Measurements from ENCODE around the gene LMNA. TPM values are rescaled to one million over a fixed set of nuclear protein-coding genes. Genes with fewer than 3 reads are reported as not detected.
A peak's percentile ranks its signal among the peaks of the same experiment; 100 is the strongest.

The LMNA gene
- total RNA-seq, 1 experiment from 2014 or later: 51.0 TPM

GRCh38 chr1:156081917-156082308 lies 32.6 kb upstream of the LMNA start:
- H2BK120ac ChIP-seq (ENCODE audit: low read depth, low read length, poor library complexity, severe bottlenecking): no peak overlapping the region
- no peak overlapping the region for H2BK20ac ChIP-seq (ENCODE audit: low read depth, low read length, poor library complexity, severe bottlenecking)
- H3K9me3 ChIP-seq (ENCODE audit: control insufficient read depth, low read depth, low read length): no peaks in the 10 kb centered on the region
- H3K79me2 ChIP-seq (ENCODE audit: insufficient read depth, low read length): peaks cover 23% of the 10 kb centered on the region; the same call in 1 of the 2 replicates
- no peak overlapping the region for H4K8ac ChIP-seq (replicated peaks; ENCODE audit: insufficient read length, low read depth, low read length)
- Mint-ChIP-seq H3K27ac (peak overlapping the region; percentile 81 to 96 (median 94); a peak in 6 of 7 replicates), H3K4me1 (peaks cover 60 to 70% of the 10 kb centered on the region in 2 experiments), H3K9me3 (no peaks in the 10 kb centered on the region; a peak in 1 of 5 replicates), H3K27me3 (ENCODE audit: low read depth) (no peaks in the 10 kb centered on the region), H3K36me3 (ENCODE audit: insufficient read depth in 1 of 3, low read depth in 3 of 3) (peaks cover 17 to 38% (median 29%) of the 10 kb centered on the region in 3 experiments; a peak in 6 of 7 replicates), H3K4me3 (peak overlapping the region; percentile 88 to 95)
- TF ChIP-seq CTCF (conservative IDR thresholded peaks at IDR 0.05): no peak
- H2AK5ac ChIP-seq (ENCODE audit: insufficient read length, low read length): no peak overlapping the region
- peak; percentile 65 for DNase-seq
- H3K27ac ChIP-seq (ENCODE audit: insufficient read length, low read depth, low read length): no peak overlapping the region
- no peak overlapping the region for H3T11ph ChIP-seq (ENCODE audit: low read length)
- H3K9ac ChIP-seq (ENCODE audit: extremely low read depth, insufficient read length, low read length): peak overlapping the region; percentile 79
- H2BK15ac ChIP-seq (ENCODE audit: low read depth, low read length): no peak overlapping the region
- no peak overlapping the region for H2BK5ac ChIP-seq (ENCODE audit: insufficient read length, low read length)
- no peak overlapping the region for H2BK12ac ChIP-seq (ENCODE audit: insufficient read length, low read depth, low read length)
- peak overlapping the region; percentile 61 for H3K4me2 ChIP-seq (ENCODE audit: insufficient read depth, insufficient read length, low read length)
- H4K20me1 ChIP-seq (ENCODE audit: control insufficient read depth, insufficient read depth, insufficient read length): no peaks in the 10 kb centered on the region
- H3K4ac ChIP-seq (ENCODE audit: low read depth, low read length): no peak overlapping the region; the same call in 1 of the 2 replicates
- no peak overlapping the region for H4K91ac ChIP-seq (ENCODE audit: insufficient read length, low read depth, low read length)
- H3K23ac ChIP-seq (ENCODE audit: insufficient read length, low read depth, low read length): no peak overlapping the region
- peaks cover 18% of the 10 kb centered on the region for H3K23me2 ChIP-seq (ENCODE audit: insufficient read length, low read depth, low read length, poor library complexity, severe bottlenecking)
- H3K79me1 ChIP-seq (ENCODE audit: insufficient read depth, low read depth, low read length, poor library complexity, severe bottlenecking): no peaks in the 10 kb centered on the region
- peaks cover 16% of the 10 kb centered on the region for H3K4me1 ChIP-seq (ENCODE audit: insufficient read depth, low read length)
- peak overlapping the region; percentile 37 for H3K18ac ChIP-seq (ENCODE audit: insufficient read length, low read depth, low read length)
- WGBS (ENCODE audit: extremely low coverage, insufficient read length, low lambda C conversion rate): no CpG with 5 or more reads among the region's 10 CpGs
- H3K14ac ChIP-seq (ENCODE audit: insufficient read depth, low read length): peak overlapping the region; percentile 34; the same call in 1 of the 2 replicates
- no peak overlapping the region for H4K5ac ChIP-seq (ENCODE audit: insufficient read length, low read depth, low read length)
- H3K56ac ChIP-seq (ENCODE audit: insufficient read length, low read depth, low read length): no peak overlapping the region
- H3K27me3 ChIP-seq (ENCODE audit: insufficient read depth, low read length): no peaks in the 10 kb centered on the region
- no peak overlapping the region for H2AFZ ChIP-seq (ENCODE audit: low read length)

Measured in H9 (cell line).